ENCODE data around the gene ZNF488.

ZNF488 gene

GRCh38 chr10:47351899-47352815 lies 31.9 kb downstream of the ZNF488 start:
- H3F3A ChIP-seq (ENCODE audit: insufficient read depth, low read length), result no peaks in the 10 kb centered on the region
- no peak overlapping the region for H2AFZ ChIP-seq (ENCODE audit: low read length)
- no peak for TF ChIP-seq EZH2 (IDR thresholded peaks at IDR 0.05; ENCODE audit: borderline replicate concordance, low read length)
- TF ChIP-seq, protein P1, sequence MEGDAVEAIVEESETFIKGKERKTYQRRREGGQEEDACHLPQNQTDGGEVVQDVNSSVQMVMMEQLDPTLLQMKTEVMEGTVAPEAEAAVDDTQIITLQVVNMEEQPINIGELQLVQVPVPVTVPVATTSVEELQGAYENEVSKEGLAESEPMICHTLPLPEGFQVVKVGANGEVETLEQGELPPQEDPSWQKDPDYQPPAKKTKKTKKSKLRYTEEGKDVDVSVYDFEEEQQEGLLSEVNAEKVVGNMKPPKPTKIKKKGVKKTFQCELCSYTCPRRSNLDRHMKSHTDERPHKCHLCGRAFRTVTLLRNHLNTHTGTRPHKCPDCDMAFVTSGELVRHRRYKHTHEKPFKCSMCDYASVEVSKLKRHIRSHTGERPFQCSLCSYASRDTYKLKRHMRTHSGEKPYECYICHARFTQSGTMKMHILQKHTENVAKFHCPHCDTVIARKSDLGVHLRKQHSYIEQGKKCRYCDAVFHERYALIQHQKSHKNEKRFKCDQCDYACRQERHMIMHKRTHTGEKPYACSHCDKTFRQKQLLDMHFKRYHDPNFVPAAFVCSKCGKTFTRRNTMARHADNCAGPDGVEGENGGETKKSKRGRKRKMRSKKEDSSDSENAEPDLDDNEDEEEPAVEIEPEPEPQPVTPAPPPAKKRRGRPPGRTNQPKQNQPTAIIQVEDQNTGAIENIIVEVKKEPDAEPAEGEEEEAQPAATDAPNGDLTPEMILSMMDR (IDR thresholded peaks at IDR 0.05; ENCODE audit: low read length), result no peak
- no peaks in the 10 kb centered on the region for H3K27me3 ChIP-seq (ENCODE audit: insufficient read depth, low read length)
- no peaks in the 10 kb centered on the region for H3K79me2 ChIP-seq (ENCODE audit: insufficient read depth, low read length)
- H3K4me1 ChIP-seq (ENCODE audit: insufficient read depth, low read length, severe bottlenecking), result no peaks in the 10 kb centered on the region
- no peaks in the 10 kb centered on the region for H4K20me1 ChIP-seq (ENCODE audit: insufficient read depth, low read length)
- H3K4me2 ChIP-seq (ENCODE audit: low read length), result no peak overlapping the region
- no peaks in the 10 kb centered on the region for H3K9me2 ChIP-seq (ENCODE audit: low read depth, low read length)
- H3K9ac ChIP-seq (ENCODE audit: low read length), result no peak overlapping the region
- H3K9me3 ChIP-seq (ENCODE audit: low read length), result no peaks in the 10 kb centered on the region
- no peak overlapping the region for H3K27ac ChIP-seq (ENCODE audit: low read depth, low read length, poor library complexity, severe bottlenecking)
- H3K4me3 ChIP-seq (ENCODE audit: low read depth, low read length, poor library complexity, severe bottlenecking), result no peak overlapping the region
- no peaks in the 10 kb centered on the region for H3K36me3 ChIP-seq (ENCODE audit: insufficient read depth, low read length)

- Histone ChIP-seq H3K79me2 (ENCODE audit: insufficient read depth, low read length) (no peaks in the 10 kb centered on the region), H4K20me1 (ENCODE audit: insufficient read depth, low read length) (no peaks in the 10 kb centered on the region), H3F3A (ENCODE audit: insufficient read depth, low read length) (no peaks in the 10 kb centered on the region), H3K9me2 (ENCODE audit: low read depth, low read length) (no peaks in the 10 kb centered on the region), H3K27ac (ENCODE audit: low read depth, low read length, poor library complexity, severe bottlenecking) (no peak overlapping the region), H3K9me3 (ENCODE audit: low read length) (no peaks in the 10 kb centered on the region), H3K4me2 (ENCODE audit: low read length) (no peak overlapping the region), H3K27me3 (ENCODE audit: insufficient read depth, low read length) (no peaks in the 10 kb centered on the region), H3K9ac (ENCODE audit: low read length) (no peak overlapping the region), H3K36me3 (ENCODE audit: insufficient read depth, low read length) (no peaks in the 10 kb centered on the region), H3K4me3 (ENCODE audit: low read depth, low read length, poor library complexity, severe bottlenecking) (no peak overlapping the region), H2AFZ (ENCODE audit: low read length) (no peak overlapping the region), H3K4me1 (ENCODE audit: insufficient read depth, low read length, severe bottlenecking) (no peaks in the 10 kb centered on the region)
- TF ChIP-seq, protein P1 (IDR thresholded peaks at IDR 0.05; ENCODE audit: low read length), result no peak
- no peak for TF ChIP-seq EZH2 (IDR thresholded peaks at IDR 0.05; ENCODE audit: borderline replicate concordance, low read length)
These were observed 33.1 kb downstream of the ZNF488 start for GRCh38 chr10:47350671-47351640.

- no peaks in the 10 kb centered on the region for H3K9me2 ChIP-seq (ENCODE audit: low read depth, low read length)
- TF ChIP-seq EZH2 (IDR thresholded peaks at IDR 0.05; ENCODE audit: borderline replicate concordance, low read length), result no peak
- TF ChIP-seq, protein P1 (IDR thresholded peaks at IDR 0.05; ENCODE audit: low read length), result no peak
- no peaks in the 10 kb centered on the region for H3F3A ChIP-seq (ENCODE audit: insufficient read depth, low read length)
- no peak overlapping the region for H3K27ac ChIP-seq (ENCODE audit: low read depth, low read length, poor library complexity, severe bottlenecking)
- no peaks in the 10 kb centered on the region for H4K20me1 ChIP-seq (ENCODE audit: insufficient read depth, low read length)
- no peaks in the 10 kb centered on the region for H3K36me3 ChIP-seq (ENCODE audit: insufficient read depth, low read length)
- H2AFZ ChIP-seq (ENCODE audit: low read length), result no peak overlapping the region
- H3K27me3 ChIP-seq (ENCODE audit: insufficient read depth, low read length), result no peaks in the 10 kb centered on the region
- H3K9me3 ChIP-seq (ENCODE audit: low read length), result no peaks in the 10 kb centered on the region
- H3K9ac ChIP-seq (ENCODE audit: low read length), result no peak overlapping the region
- H3K4me1 ChIP-seq (ENCODE audit: insufficient read depth, low read length, severe bottlenecking), result no peaks in the 10 kb centered on the region
- no peak overlapping the region for H3K4me2 ChIP-seq (ENCODE audit: low read length)
- H3K79me2 ChIP-seq (ENCODE audit: insufficient read depth, low read length), result no peaks in the 10 kb centered on the region
- no peak overlapping the region for H3K4me3 ChIP-seq (ENCODE audit: low read depth, low read length, poor library complexity, severe bottlenecking)
These were observed 34.1 kb downstream of the ZNF488 start for GRCh38 chr10:47349941-47350371.
